Colonic mucosa (tissue), 4 donors: ENCODE measurements around the gene CCL14. TPM values are rescaled to one million over a fixed set of nuclear protein-coding genes. Genes with fewer than 3 reads are reported as not detected.
"Not testable (repeated sequence)": the region's sequence is repeated elsewhere in the genome, so short reads cannot be mapped to it uniquely, and the experiment has no call there.

Experiments
- DNase-seq: peaks from one replicate; pipeline ENCODE4 v3.0.0-alpha.2; 2020
- H3K27ac ChIP-seq: fragments of 200-600 bp; one replicate; pipeline ENCODE4 v1.8.0; 2021
- H3K27me3 ChIP-seq: fragments of 200-600 bp; one replicate; pipeline ENCODE4 v1.8.0; 2021
- H3K36me3 ChIP-seq: fragments of 200-600 bp; one replicate; pipeline ENCODE4 v1.8.0; 2021
- H3K4me1 ChIP-seq: fragments of 200-600 bp; one replicate; pipeline ENCODE4 v1.8.0; 2021; ENCODE audit warnings: mild to moderate bottlenecking
- H3K4me3 ChIP-seq: fragments of 200-600 bp; one replicate; pipeline ENCODE4 v1.8.0; 2021
- H3K9ac ChIP-seq, 2 donors: one replicate each; pipeline ENCODE4 v1.7.0; 2013; ENCODE audit warnings: control low read depth in 2 of 2, low read depth in 2 of 2, low read length in 2 of 2
- H3K9me3 ChIP-seq: fragments of 200-600 bp; one replicate; pipeline ENCODE4 v1.8.0; 2021
- intact Hi-C: fragments of 100-400 bp; cut with DNase I; formaldehyde crosslinking; loops from one replicate; pipeline ENCODE4 v1.14.1; 2022
- total RNA-seq, 2 donors: library from RNA; stranded (reverse); fragmentation: NEBNext Ultra II Directional in 1 of 2; extraction: Animal tissue kit (Norgen Biotek cat#: 25700) in 1 of 2; gene quantifications; one replicate each; pipeline ENCODE4 v1.2.1, GENCODE V29; 2021
- TF ChIP-seq, protein P1 (sequence below): fragments of 200-600 bp; IDR thresholded peaks from one replicate; pipeline ENCODE4 v1.8.0; 2022; ENCODE audit warnings: antibody characterized with exemption, mild to moderate bottlenecking
- donor health status: healthy.
- donor health status: DM: no; HTN: no; CAD: no.
- donor health status: DM: no; HTN: no; CAD: no.

CCL14 gene
- total RNA-seq, 2 donors from 2014 or later, result 1.3 to 2.4 TPM

DNA sequence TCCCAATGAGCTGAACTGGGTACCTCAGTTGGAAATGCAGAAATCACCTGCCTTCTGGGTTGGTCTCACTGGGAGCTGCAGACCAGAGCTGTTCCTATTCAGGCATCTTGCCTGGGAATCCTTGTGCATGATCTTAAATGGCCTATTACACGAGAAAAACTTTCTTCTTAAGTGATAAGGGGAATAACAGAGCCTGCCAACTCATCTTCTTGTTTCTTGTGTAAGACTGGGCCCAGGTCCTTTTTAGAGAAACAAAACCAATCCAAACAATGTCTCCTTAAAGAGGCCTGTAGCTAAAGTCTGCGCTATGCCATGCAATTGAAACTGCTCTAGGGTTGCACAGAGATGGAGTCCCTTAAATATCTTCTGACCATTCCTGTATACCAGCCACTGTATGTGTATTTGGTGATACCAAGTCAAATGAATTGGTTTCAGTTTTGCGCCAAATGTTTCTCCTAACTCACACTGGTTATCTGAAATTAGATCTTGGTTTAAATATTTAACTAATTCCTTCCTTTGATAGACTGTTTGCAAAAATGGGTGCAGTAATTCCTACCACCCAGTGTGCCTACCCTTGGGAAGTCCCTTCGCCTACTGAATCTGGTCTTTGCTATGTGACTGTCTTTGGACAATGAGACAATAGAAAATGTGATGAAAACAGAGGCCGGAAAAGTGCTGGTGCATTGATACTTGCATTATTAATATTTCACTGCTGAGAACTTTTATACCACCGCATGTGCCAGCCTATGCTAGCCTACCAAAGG, 37.8 kb upstream of the CCL14 start:
- Histone ChIP-seq H3K9ac (no peak overlapping the region), H3K4me3 (no peak overlapping the region), H3K9me3 (no peaks in the 10 kb centered on the region), H3K4me1 (no peaks in the 10 kb centered on the region), H3K27ac (no peak overlapping the region), H3K27me3 (no peaks in the 10 kb centered on the region), H3K36me3 (no peaks in the 10 kb centered on the region)
- intact Hi-C loops, result no loop called here
- no peak for DNase-seq
- TF ChIP-seq, protein P1, sequence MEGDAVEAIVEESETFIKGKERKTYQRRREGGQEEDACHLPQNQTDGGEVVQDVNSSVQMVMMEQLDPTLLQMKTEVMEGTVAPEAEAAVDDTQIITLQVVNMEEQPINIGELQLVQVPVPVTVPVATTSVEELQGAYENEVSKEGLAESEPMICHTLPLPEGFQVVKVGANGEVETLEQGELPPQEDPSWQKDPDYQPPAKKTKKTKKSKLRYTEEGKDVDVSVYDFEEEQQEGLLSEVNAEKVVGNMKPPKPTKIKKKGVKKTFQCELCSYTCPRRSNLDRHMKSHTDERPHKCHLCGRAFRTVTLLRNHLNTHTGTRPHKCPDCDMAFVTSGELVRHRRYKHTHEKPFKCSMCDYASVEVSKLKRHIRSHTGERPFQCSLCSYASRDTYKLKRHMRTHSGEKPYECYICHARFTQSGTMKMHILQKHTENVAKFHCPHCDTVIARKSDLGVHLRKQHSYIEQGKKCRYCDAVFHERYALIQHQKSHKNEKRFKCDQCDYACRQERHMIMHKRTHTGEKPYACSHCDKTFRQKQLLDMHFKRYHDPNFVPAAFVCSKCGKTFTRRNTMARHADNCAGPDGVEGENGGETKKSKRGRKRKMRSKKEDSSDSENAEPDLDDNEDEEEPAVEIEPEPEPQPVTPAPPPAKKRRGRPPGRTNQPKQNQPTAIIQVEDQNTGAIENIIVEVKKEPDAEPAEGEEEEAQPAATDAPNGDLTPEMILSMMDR, result no peak

DNA sequence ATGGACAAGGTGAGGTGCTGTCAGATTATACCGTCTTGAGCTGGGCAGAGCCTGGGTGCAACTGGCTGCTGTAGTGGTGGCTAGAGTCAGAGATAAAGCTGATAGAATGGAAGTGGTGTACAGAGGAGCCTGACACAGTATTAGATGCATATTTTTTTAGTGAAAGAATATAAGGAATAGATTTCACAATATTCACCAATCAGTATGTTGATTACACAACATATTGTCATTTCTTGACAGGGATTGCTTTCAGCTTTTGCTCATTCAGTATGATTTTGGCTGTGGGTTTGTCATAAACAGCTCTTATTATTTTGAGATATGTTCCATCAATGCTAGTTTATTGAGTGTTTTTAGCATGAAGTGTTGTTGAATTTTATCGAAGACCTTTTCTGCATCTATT, 32.9 kb upstream of the CCL14 start:
- Histone ChIP-seq H3K27me3 (no peaks in the 10 kb centered on the region), H3K4me1 (no peaks in the 10 kb centered on the region), H3K36me3 (no peaks in the 10 kb centered on the region), H3K9ac (no peak overlapping the region), H3K4me3 (no peak overlapping the region), H3K9me3 (no peaks in the 10 kb centered on the region), H3K27ac (no peak overlapping the region)
- TF ChIP-seq, protein P1, result no peak
- intact Hi-C loops, result no loop called here
- DNase-seq, result no peak

DNA sequence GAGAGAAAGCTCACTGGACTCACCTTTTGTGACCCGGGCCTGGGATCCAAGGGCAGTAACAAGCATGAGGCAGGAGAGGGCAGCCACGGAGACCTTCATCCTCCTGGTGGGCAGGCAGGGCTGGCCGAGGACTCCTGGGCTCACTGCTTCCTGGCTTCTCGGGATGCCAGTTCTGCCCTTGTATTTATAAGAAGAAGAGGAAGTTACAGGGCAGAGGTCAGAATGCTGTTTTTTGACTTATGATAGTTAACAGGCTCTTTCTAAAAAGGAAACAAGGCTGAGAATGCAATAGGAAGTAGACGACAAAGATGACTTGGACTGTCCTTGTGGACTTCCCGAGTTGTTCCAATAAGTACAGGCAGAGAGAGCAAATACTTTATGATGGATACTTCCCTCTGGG, 31.3 kb upstream of the CCL14 start, which contains the start of gene CCL23:
Gene CCL23, minus strand, starts transcription at position 174 of the 400 bp plus-strand sequence. Its CDS starts 75 bp downstream, at position 99.
- Histone ChIP-seq H3K9ac (no peak within 1 kb of the TSS), H3K36me3 (no peaks in the 10 kb centered on the region), H3K27ac (no peak within 1 kb of the TSS), H3K9me3 (no peaks in the 10 kb centered on the region), H3K4me3 (no peak within 1 kb of the TSS), H3K27me3 (no peaks in the 10 kb centered on the region), H3K4me1 (no peaks in the 10 kb centered on the region)
- no peak for DNase-seq
- TF ChIP-seq, protein P1, result no peak
- intact Hi-C loops, result no loop called here

DNA sequence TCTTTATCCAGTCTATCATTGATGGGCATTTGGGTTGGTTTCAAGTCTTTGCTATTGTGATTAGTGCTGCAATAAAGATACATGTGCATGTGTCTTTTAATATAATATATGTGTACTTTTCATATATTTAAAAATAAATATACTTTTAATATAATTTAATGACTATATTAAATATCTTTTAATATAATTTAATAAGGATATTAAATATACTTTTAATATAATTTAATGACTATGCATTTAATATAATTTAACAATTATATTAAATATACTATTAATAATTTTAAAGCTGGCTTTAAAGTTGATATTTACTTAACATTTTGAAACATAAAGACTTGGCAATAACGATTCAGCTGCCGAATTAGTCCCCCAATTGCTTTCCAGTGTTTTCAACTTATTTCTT, 30.0 kb upstream of the CCL14 start:
- TF ChIP-seq, protein P1, result no peak
- Histone ChIP-seq H3K9ac (no peak overlapping the region), H3K27me3 (no peaks in the 10 kb centered on the region), H3K4me3 (no peak overlapping the region), H3K27ac (no peak overlapping the region), H3K36me3 (no peaks in the 10 kb centered on the region), H3K4me1 (no peaks in the 10 kb centered on the region), H3K9me3 (no peaks in the 10 kb centered on the region)
- DNase-seq, result no peak
- intact Hi-C loops, result no loop called here

DNA sequence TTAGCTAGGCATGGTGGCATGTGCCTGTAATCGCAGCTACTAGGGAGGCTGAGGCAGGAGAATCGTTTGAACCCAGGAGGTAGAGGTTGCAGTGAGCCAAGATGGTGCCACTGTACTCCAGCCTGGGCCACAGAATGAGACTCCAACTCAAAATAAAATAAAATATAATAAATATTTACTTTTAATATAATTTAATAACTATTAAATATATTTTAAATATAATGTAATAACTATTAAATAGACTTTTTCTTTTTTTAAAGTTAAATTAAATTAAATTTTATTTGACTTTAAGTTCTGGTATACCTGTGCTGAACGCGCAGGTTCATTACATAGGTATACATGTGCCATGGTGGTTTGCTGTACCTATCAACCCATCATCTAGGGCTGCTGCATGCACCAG, 29.4 kb upstream of the CCL14 start:
- H3K27me3 ChIP-seq, H3K9ac ChIP-seq, DNase-seq, H3K4me1 ChIP-seq, intact Hi-C loops, H3K36me3 ChIP-seq, H3K4me3 ChIP-seq, H3K9me3 ChIP-seq, H3K27ac ChIP-seq: not testable (repeated sequence)

DNA sequence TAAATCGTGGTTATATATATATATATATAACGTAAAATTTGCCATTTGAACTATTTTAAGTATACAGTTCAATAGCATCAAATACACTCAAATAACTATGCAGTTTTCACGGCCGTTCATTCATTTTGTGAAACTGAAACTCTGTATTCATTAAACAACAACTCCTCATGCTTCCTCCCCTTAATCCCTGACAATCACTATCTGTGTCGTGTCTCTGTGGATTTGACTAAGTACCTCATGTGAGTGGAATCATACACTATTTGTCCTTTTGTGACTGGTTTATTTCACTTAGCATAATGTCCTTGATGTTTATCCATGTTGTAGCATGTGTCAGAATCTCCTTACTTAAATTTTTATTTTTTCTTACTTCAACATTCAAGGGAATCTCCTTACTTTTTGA, 28.4 kb upstream of the CCL14 start:
- no peaks in the 10 kb centered on the region for H3K36me3 ChIP-seq
- intact Hi-C loops, result no loop called here

More for the DNA sequence above, 28.4 kb upstream of the CCL14 start:
- TF ChIP-seq, protein P1, result no peak
- no peak overlapping the region for H3K27ac ChIP-seq
- no peak overlapping the region for H3K4me3 ChIP-seq
- DNase-seq, result no peak
- no peaks in the 10 kb centered on the region for H3K9me3 ChIP-seq
- H3K9ac ChIP-seq, result no peak overlapping the region
- no peaks in the 10 kb centered on the region for H3K27me3 ChIP-seq
- no peaks in the 10 kb centered on the region for H3K4me1 ChIP-seq
